Hematopoietic multipotent progenitor cell treated with erythropoietin and hydrocortisone succinate and interleukin-3 and kit ligand, for 8 days (in vitro differentiated cells): ENCODE results near the gene UACA.

ENCODE experiments used
- DNase-seq: peaks from one replicate; pipeline ENCODE4 v3.0.0-alpha.2; 2015

UACA gene

DNA sequence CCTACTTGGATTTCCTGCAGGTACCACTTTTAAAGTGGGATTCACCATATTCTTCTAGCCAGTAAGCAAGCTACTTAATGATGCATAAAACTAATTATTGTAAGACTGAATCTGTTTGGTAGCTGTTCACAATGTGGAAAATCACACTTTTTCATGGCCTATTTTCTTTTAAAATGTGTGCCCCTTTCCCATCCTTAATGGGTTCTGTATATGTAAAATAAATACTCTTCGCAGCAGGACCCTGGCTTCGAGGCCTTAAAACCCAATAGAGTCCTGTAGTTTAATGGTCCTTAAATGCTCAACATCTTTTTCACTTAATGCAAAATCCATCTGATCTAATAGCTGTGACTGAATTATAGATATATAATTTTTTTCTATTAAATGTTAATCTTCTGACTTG, 111.0 kb downstream of the UACA start:
- DNase-seq = no peak

GRCh38 chr15:70651303-70651845, 112.0 kb downstream of the UACA start:
- no peak for DNase-seq

DNA sequence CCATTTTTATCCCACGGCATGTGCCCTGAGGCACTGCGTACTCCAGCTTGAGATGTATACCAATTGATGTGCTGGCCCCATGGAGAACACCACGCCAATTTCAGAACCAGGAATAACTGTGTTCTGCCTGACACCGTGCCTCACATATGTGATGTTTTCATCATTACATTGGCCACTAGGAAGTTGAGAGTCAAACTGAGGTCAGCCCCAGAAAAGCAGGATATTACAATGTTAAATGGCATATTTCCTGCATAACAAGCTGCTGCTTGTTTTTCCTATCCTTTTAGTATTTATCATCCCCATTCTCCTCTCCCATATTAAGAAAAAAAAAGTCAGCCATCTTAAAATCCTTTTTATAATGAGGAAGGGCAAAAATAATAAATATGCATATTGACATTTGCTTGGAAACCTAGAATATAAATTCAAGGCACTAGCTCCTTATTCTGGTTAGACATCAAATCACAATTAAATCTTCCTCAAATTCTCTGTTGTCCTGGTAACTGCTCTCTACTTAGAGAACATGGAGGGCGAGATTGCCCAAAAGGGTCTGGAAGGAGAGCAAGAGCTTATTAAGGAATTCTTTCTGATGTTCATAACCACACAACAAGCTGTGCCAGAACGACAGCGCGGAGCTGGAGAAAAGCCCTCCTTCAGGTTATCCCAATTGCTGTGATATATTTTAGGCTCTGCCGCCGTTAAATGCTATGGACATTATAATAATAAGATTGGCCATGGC, 112.6 kb downstream of the UACA start:
- no peak for DNase-seq

GRCh38 chr15:70647396-70647795, 116.0 kb downstream of the UACA start:
- DNase-seq = no peak

DNA sequence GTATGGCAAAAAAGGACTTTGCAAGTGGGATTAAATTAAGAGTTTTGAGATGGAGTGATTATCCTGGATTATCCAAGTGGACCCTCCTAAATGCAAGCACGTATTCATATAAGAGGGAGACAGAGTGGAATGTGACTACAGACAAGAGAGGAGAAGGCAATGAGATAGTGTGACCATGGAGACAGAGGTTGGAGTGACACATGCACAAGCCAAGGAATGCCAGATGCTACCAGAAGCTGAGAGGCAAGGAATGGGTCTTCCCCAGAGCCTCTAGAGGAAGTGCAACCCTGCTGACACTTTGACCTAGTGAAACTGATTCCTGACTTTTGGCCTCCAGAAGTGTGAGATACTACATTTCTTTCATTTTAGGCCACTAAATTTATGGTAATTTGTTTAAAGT, 117.2 kb downstream of the UACA start:
- DNase-seq = no peak

- DNase-seq = no peak
These were observed 119.6 kb downstream of the UACA start for GRCh38 chr15:70643783-70644125.

DNA sequence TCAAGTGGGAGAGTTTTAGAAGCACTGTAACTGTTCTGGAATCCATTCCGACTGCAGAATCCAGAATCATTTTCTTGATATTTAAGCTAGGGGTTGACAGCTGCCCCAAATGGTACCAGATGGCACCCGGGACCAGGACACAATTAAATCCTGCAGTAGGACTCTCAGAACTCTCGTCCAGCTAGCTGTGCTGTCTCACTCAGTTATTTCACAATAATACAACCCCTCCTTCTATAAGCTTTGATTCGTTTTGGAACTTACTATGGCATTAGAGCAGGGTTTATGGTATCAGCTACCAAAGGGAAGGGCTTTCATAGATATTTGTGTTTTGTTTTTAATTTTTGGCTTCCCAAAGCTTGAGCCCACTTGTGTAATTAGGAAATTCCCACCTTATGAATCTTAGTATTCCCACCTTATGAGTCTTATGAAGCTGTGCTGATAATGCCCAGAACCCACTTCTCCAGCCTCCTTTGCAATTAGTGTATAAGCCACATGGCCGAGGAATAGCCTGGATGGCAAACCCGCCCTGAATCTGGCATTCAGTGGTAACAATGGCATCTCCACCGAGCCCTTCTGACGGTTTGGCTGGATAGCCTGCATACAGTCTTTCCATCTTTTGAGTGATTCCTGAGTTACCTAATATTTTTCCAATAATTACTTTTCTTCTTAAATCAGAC, 120.1 kb downstream of the UACA start:
- DNase-seq = no peak

- DNase-seq = peak; percentile 41
These were observed 126.7 kb downstream of the UACA start for GRCh38 chr15:70636540-70637165.

GRCh38 chr15:70635895-70636294, 127.5 kb downstream of the UACA start:
- DNase-seq = no peak

DNA sequence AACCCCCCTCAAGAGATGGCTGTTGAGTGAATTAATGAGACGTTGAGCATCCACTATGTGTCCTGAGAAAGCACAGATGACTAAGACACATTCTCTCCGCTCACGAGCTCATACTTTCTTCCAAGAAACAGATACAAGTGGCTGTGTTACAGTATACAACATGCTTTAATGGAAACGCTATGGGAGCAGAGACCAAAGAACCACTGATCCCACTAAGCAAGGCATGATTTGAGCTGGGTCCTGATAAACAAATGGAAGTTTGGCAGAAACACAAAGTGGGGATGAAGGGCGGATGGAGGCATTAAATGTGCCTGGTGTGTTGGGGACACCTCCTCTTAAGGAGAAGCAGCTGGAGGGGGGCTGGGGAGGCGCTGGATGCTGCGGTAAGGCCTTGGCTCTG, 129.4 kb downstream of the UACA start:
- DNase-seq = no peak

DNA sequence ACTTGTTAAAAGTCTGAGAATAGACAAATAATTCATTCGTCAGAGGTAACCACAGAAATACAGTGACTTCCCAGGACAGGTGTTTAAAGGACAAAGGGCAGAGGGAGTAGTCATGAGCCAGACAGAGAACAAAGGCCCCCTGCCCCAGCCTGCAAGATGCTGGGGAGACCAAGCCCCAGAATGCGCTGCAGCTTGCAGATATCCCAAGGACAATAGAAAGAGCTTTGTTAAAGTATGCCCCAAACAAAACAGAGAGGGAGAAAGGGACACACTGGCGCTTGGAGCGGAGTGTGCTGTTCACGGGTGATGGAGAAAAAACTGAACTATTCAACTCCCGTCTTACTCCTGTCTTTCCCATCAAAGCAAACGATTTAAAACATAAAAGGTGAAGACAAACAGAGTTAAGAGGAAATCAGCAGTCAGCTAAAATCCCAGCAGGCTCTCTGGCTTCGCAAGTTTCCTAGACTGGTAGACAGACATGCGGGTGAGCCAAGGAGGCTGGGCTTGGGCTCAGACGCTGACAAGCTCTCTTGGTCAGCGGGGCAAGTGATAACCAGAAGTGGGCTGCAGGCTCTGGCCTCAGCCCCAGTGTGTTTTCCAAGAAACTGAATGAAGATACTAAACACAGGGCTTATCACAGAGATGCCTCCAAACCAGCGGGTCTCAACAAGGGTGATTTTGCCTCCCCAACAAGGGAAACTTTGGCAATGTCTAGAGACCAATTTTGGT, 130.1 kb downstream of the UACA start:
- peak; percentile 94 for DNase-seq

DNA sequence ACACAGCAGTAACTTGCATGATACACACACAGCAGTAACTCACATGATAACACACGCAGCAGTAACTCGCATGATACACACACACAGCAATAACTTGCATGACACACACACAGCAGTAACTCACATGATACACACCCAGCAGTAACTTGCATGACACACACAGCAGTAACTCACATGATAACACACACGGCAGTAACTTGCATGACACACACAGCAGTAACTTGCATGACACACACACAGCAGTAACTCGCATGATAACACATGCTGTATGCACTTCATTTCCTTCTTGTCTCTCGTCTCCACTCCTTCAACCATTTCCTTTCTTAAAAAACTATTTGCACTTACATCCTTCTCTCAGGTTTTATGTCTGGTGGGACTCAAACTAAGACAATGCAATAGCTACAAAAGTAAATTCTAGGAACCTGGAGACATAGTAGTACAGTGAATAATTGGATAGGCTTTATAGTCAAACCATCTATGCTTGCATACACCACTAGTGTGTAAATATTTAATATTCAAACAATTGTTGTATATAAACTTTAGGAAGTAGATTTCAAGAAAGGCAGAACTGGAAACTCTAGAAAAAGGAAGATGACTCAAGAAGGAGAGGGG, 130.8 kb downstream of the UACA start:
- peak; percentile 45 for DNase-seq

- no peak for DNase-seq
These were observed 131.3 kb downstream of the UACA start for GRCh38 chr15:70632079-70632478.

- no peak for DNase-seq
These were observed 133.6 kb downstream of the UACA start for GRCh38 chr15:70629735-70630273.

- peak; percentile 88 for DNase-seq
These were observed 134.8 kb downstream of the UACA start for GRCh38 chr15:70628549-70628896.

DNA sequence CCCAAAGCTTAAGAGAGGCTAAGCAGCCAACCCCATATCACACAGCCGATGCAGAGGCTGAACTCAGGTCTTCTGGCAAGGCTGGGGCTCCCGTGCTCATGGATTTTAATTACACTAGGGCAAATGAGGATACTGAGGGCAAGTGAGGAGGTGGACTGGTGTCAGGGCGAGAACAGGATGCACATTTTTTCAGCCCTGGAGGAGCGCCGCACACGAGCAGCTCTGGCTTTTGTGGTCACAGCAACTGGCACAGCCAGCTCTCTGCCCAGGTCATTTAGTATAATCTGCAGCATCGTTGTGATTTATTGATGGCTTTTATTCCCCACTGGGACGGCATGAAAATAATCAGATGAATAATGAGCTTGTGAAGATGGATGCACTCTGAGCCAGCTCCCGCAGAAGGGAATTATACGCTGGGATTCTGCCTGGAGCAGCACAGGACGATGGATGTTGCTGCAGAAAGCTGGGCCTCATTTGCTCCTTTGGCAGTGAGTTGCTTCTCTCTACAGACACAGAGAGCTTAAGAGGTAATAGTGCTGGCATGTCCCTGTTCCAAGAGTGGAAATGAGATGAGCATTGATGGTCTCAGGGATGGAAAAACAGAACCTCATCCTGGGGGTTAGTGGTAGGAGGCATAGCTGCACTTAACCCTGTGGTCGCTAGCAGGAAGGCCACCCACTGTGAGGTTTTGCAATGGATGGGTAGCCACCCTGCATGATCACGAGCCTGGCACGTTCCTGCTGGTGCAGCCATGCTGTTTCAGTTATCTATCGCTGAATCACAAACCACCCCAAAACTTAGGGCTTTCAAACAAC, 135.4 kb downstream of the UACA start:
- peak; percentile 25 for DNase-seq

DNA sequence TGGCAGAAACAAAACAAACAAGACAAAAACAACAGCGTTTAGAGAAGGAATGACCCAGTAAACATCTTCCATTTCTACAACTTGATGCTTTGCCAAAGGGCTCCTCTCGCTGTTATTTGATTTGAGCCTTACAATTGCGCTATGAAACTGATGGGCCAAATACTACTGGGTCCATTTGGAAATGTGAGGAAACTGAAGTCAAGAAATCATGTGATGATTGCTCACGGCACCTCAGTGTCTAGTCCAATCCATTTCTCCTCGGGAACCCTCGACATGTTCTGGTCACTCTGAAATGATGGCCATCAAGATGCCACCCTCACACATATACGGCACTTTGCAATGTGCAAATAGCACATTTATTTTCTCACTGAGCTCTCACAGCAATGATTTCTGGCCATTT, 136.0 kb downstream of the UACA start:
- DNase-seq = no peak

DNA sequence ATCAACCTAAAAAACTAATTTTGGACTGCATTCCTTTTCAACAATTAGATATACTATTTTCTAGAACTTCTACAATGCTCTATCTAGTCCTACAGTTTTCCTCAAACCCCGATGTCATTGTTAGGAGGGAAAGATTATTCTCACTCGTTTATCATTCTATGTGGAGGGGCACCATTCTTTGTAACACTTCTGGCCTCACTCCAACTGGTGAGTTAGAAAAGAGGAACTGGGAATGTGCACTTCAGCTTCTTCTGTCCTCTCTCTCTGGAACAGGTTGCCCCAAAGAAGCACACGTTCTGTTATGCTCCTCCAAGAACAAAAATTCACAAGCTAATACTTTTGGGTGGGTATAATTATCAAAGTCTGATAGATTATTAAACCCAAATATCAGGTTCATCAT, 137.9 kb downstream of the UACA start:
- DNase-seq = peak; percentile 73

- no peak for DNase-seq
These were observed 138.3 kb downstream of the UACA start for GRCh38 chr15:70625011-70625410.

DNA sequence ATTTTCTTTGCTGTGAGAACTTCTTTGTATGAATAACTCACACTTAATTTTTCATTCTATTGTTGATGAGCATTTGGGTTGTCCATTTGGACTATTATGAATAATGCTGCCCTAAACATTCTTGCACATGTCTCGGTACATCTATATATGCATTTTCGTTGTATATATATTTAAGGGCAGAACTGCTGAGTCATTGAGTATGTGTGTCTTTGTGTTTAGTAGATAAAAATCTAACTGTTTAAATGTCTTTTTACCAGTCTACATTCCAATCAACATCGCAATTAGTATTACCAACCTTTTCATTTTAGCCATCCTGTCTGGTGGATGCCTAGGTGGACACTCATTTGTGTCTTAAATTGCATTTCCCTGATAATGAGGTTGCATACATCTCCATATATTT, 144.4 kb downstream of the UACA start:
- peak; percentile 18 for DNase-seq

DNA sequence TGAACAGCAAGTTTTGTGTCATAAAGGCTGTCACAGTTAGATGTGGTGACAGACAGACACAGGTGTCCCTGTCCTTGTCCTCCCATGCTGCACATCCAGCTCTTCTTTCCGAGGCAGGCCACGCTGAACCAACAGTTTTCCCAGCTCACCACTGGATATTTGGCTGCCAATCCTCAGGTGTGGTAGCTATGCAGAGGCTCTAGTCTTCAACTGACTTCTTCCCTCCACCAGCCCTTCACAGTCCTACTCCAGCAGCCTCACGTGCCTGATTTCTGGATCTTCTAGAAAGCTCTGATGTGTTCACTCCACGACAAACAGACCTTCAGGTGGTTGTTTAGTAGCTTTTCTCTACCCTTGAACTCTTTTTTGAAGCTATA, 145.5 kb downstream of the UACA start:
- DNase-seq = no peak
